HepG2 (cell line): ENCODE measurements around the gene ZBTB46. TPM values are rescaled to one million over a fixed set of nuclear protein-coding genes. Genes with fewer than 3 reads are reported as not detected.

ENCODE experiments used
- ARID2 ChIP-seq: sonication (generic); formaldehyde crosslinking; IDR thresholded peaks from 2 replicates; pipeline ENCODE4 v1.8.1; 2022; ENCODE audit warnings: mild to moderate bottlenecking, missing genetic modification reagents, borderline replicate concordance
- EED ChIP-seq: sonication (generic); formaldehyde crosslinking; IDR thresholded peaks from 2 replicates; pipeline ENCODE4 v1.5.0; 2020; ENCODE audit warnings: mild to moderate bottlenecking, missing genetic modification reagents
- ELF4 ChIP-seq: sonication (generic); formaldehyde crosslinking; IDR thresholded peaks from 2 replicates; pipeline ENCODE4 v1.5.0; 2020; ENCODE audit warnings: missing genetic modification reagents, mild to moderate bottlenecking, moderate library complexity, borderline replicate concordance
- GMEB2 ChIP-seq: IDR thresholded peaks from 2 replicates; pipeline ENCODE4 v1.6.1; 2016; ENCODE audit warnings: missing biosample characterization, missing genetic modification reagents, low read depth
- NFE2 ChIP-seq: sonication (generic); formaldehyde crosslinking; IDR thresholded peaks from 2 replicates; pipeline ENCODE4 v1.4.0; 2020; ENCODE audit warnings: missing genetic modification reagents
- PHB2 ChIP-seq: fragments of 450-650 bp; IDR thresholded peaks from 2 replicates; pipeline ENCODE4 v1.6.1; 2018; ENCODE audit not compliant: partially characterized antibody
- POGZ ChIP-seq: sonication (generic); formaldehyde crosslinking; IDR thresholded peaks from 2 replicates; pipeline ENCODE4 v1.4.0; 2020; ENCODE audit warnings: mild to moderate bottlenecking, missing genetic modification reagents
- POLR2AphosphoS5 ChIP-seq: IDR thresholded peaks from 2 replicates; pipeline ENCODE4 v1.6.1; 2012; ENCODE audit warnings: low read depth, low read length
- RAD51 ChIP-seq: fragments of 450-650 bp; IDR thresholded peaks from 2 replicates; pipeline ENCODE4 v1.6.1; 2016; ENCODE audit warnings: borderline replicate concordance
- REPIN1 ChIP-seq: sonication (generic); formaldehyde crosslinking; IDR thresholded peaks from 2 replicates; pipeline ENCODE4 v1.8.0; 2022; ENCODE audit warnings: missing genetic modification reagents, low read depth, mild to moderate bottlenecking, borderline replicate concordance
- SP140L ChIP-seq: sonication (generic); formaldehyde crosslinking; IDR thresholded peaks from 2 replicates; pipeline ENCODE4 v1.4.0; 2020; ENCODE audit warnings: missing genetic modification reagents, borderline replicate concordance
- ZNF280D ChIP-seq: sonication (generic); formaldehyde crosslinking; IDR thresholded peaks from 2 replicates; pipeline ENCODE4 v1.5.1; 2020; ENCODE audit warnings: mild to moderate bottlenecking, missing genetic modification reagents
- ZNF33B ChIP-seq: sonication (generic); formaldehyde crosslinking; IDR thresholded peaks from 2 replicates; pipeline ENCODE4 v1.5.1; 2020; ENCODE audit warnings: mild to moderate bottlenecking, missing genetic modification reagents
- ZNF431 ChIP-seq: sonication (generic); formaldehyde crosslinking; IDR thresholded peaks from 2 replicates; pipeline ENCODE4 v1.9.0; 2022; ENCODE audit warnings: missing genetic modification reagents, low read depth, mild to moderate bottlenecking, borderline replicate concordance
- ZNF670 ChIP-seq: sonication (generic); formaldehyde crosslinking; IDR thresholded peaks from 2 replicates; pipeline ENCODE4 v1.8.0; 2022; ENCODE audit warnings: mild to moderate bottlenecking, missing genetic modification reagents, borderline replicate concordance
- ZNF839 ChIP-seq: sonication (generic); formaldehyde crosslinking; IDR thresholded peaks from 2 replicates; pipeline ENCODE4 v1.4.0; 2020; ENCODE audit warnings: missing genetic modification reagents, mild to moderate bottlenecking, borderline replicate concordance
- ZSCAN29 ChIP-seq: sonication (generic); formaldehyde crosslinking; conservative IDR thresholded peaks from 2 replicates; pipeline ENCODE4 v1.4.0; 2020; ENCODE audit warnings: mild to moderate bottlenecking, missing genetic modification reagents
- ZSCAN9 ChIP-seq: IDR thresholded peaks from 2 replicates; pipeline ENCODE4 v1.6.1; 2016; ENCODE audit warnings: borderline replicate concordance
- polyA plus RNA-seq, 8 experiments: library from polyadenylated mRNA; depleted of rRNA in 3 of 8; stranded (reverse) in 7 of 8; unstranded in 1 of 8; fragments of >200 nt; fragmentation: Illumina TruSeq in 4 of 8; extraction: Trizol in 4 of 8; gene quantifications; 2 replicates each; pipeline versions ENCODE4 v1.2.1 to v1.2.3, GENCODE V29; 2011 to 2016; ENCODE audit warnings: low read depth in 4 of 8, missing spikeins in 1 of 8, mixed read lengths in 1 of 8; ENCODE audit not compliant: insufficient read depth in 1 of 8
- total RNA-seq, 5 experiments: library from RNA; depleted of rRNA; stranded (reverse); fragments of >200 nt; fragmentation: Illumina TruSeq; extraction: Trizol; gene quantifications; 2 replicates each; pipeline ENCODE4 v1.2.3, GENCODE V29; 2016; ENCODE audit warnings: low read depth in 1 of 5
- TF ChIP-seq, protein P1 (sequence below), 2 experiments: sonication (generic) in 1 of 2; formaldehyde crosslinking in 1 of 2; IDR thresholded peaks; 2 replicates each; pipeline versions ENCODE4 v1.4.0 to v1.6.1; 2016 to 2020; ENCODE audit warnings: borderline replicate concordance in 1 of 2, low read depth in 1 of 2, mild to moderate bottlenecking in 1 of 2, missing genetic modification reagents in 1 of 2
- TF ChIP-seq, protein P2 (sequence below): sonication (generic); formaldehyde crosslinking; IDR thresholded peaks from 2 replicates; pipeline ENCODE4 v1.4.0; 2020; ENCODE audit warnings: missing genetic modification reagents

ZBTB46 gene
- total and polyA plus RNA-seq, 2 of the 13 experiments (the other 11 are each of a cell fraction or from before 2014, with no cell fraction given) = 1.6 to 13.5 TPM

- TF ChIP-seq, protein P1, sequence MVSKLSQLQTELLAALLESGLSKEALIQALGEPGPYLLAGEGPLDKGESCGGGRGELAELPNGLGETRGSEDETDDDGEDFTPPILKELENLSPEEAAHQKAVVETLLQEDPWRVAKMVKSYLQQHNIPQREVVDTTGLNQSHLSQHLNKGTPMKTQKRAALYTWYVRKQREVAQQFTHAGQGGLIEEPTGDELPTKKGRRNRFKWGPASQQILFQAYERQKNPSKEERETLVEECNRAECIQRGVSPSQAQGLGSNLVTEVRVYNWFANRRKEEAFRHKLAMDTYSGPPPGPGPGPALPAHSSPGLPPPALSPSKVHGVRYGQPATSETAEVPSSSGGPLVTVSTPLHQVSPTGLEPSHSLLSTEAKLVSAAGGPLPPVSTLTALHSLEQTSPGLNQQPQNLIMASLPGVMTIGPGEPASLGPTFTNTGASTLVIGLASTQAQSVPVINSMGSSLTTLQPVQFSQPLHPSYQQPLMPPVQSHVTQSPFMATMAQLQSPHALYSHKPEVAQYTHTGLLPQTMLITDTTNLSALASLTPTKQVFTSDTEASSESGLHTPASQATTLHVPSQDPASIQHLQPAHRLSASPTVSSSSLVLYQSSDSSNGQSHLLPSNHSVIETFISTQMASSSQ (IDR thresholded peaks at IDR 0.05; ENCODE audit: low read depth) = no peak
- TF ChIP-seq, protein P1 (CRISPR knock-in tag; IDR thresholded peaks at IDR 0.05; ENCODE audit: borderline replicate concordance) = no peak
- TF ChIP-seq ZNF280D (CRISPR knock-in tag) (no peak), GMEB2 (no peak), ZNF431 (CRISPR knock-in tag) (0 out of 2 replicates have a peak, but pooled peaks have one; percentile 17), SP140L (no peak), EED (CRISPR knock-in tag) (no peak), ZNF33B (no peak), ARID2 (no peak), NFE2 (CRISPR knock-in tag) (no peak), REPIN1 (CRISPR knock-in tag) (no peak; the same call in 1 of the 2 replicates), PHB2 (no peak), ZNF670 (no peak), POLR2AphosphoS5 (no peak; the same call in 1 of the 2 replicates), POGZ (CRISPR knock-in tag) (no peak), ELF4 (no peak), ZNF839 (CRISPR knock-in tag) (0 out of 2 replicates have a peak, but pooled peaks have one; percentile 27), ZSCAN9 (CRISPR knock-in tag) (no peak), ZSCAN29 (CRISPR knock-in tag) (no peak), RAD51 (no peak)
- TF ChIP-seq, protein P2, sequence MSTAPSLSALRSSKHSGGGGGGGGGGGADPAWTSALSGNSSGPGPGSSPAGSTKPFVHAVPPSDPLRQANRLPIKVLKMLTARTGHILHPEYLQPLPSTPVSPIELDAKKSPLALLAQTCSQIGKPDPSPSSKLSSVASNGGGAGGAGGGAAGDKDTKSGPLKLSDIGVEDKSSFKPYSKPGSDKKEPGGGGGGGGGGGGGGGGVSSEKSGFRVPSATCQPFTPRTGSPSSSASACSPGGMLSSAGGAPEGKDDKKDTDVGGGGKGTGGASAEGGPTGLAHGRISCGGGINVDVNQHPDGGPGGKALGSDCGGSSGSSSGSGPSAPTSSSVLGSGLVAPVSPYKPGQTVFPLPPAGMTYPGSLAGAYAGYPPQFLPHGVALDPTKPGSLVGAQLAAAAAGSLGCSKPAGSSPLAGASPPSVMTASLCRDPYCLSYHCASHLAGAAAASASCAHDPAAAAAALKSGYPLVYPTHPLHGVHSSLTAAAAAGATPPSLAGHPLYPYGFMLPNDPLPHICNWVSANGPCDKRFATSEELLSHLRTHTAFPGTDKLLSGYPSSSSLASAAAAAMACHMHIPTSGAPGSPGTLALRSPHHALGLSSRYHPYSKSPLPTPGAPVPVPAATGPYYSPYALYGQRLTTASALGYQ (CRISPR knock-in tag) = no peak
Observed at GRCh38 chr20:63733117-63733516, 97.9 kb downstream of the ZBTB46 start (continued).
